Activated naive CD4-positive, alpha-beta T cell treated with anti-CD3 and anti-CD28 coated beads, Interleukin-2, amount 50 U/mL, for 16 hours (primary cell): ENCODE results near the gene KAT2B.
"Not testable (repeated sequence)": the region's sequence is repeated elsewhere in the genome, so short reads cannot be mapped to it uniquely, and the experiment has no call there.

Experiments
- DNase-seq: peaks from one replicate; pipeline ENCODE4 v3.0.0-alpha.2; 2020

KAT2B gene

DNA sequence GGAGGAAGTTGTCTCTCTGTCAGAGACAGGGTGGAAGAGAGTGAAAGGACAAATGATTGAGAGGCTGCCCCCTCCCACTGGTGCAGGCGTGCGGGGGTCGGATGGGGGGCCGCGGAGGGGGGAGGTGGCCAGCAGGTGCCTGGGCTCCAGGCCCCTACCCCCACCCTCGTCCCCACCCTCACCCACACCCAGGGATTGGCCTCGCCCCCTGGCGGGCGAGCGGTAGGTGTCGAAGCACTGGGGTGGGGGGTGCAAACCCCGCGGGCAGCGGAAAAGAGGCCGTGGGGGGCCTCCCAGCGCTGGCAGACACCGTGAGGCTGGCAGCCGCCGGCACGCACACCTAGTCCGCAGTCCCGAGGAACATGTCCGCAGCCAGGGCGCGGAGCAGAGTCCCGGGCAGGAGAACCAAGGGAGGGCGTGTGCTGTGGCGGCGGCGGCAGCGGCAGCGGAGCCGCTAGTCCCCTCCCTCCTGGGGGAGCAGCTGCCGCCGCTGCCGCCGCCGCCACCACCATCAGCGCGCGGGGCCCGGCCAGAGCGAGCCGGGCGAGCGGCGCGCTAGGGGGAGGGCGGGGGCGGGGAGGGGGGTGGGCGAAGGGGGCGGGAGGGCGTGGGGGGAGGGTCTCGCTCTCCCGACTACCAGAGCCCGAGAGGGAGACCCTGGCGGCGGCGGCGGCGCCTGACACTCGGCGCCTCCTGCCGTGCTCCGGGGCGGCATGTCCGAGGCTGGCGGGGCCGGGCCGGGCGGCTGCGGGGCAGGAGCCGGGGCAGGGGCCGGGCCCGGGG is at the start of gene KAT2B:
Gene KAT2B (plus strand): TSS at position 682 of the 783 bp plus-strand sequence. CDS start 32 bp downstream, at position 714.
- DNase-seq = peak; percentile 87

DNA sequence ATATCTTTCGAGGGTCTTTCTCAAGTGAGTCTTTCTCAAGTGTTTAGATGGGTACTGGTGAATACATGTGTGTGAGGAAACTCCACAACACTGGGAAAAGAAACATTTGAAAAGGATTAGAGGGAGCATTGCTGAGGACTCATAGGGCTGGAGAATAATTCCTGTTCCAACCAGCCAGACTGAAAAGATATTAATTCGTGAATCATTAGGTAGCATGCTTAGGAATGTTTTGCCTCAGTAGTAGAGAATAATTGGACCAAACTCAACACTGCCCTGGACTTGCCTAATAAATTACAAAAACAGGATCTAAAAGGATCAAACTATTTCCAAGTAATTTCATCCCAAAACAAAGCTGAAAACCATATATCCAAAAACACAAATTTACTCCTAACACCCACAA is 45.5 kb upstream of the KAT2B start:
- no peak for DNase-seq

DNA sequence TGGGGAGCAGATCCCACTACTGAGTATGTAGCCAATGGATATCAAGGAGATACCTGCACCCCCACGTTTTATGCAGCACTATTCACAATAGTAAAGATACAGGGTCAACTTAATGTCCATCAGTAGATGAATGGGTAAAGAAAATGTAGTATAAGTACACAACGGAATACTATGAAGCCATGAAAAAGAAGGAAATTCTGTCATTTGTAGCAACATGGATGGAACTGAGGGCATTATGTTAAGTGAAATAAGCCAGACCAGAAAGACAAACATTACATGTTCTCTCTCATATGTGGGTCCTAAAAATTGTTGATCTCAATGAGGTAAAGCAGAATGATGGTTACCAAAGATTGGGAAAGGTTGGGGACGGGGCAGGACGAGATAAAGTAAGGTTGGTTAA is 42.7 kb upstream of the KAT2B start:
- DNase-seq = no peak

DNA sequence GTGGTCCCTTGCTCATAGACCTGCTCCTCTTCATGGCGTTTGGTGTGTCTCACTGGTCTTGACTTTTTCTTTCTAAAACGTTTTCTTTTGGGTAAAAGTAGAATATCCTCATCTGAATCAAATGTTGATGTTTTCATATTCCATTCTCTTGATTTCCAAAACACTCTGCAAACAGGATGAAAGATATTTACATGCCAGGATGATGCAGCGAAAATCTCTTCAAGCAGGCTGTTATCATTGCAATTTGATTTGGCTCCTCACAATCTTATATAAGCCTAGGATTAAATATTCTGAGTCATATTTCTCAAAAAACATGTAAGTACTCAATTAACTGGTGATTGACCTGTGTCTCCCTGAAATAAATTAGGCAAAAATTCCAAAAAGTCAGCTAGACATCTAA is 38.3 kb upstream of the KAT2B start:
- DNase-seq = no peak

DNA sequence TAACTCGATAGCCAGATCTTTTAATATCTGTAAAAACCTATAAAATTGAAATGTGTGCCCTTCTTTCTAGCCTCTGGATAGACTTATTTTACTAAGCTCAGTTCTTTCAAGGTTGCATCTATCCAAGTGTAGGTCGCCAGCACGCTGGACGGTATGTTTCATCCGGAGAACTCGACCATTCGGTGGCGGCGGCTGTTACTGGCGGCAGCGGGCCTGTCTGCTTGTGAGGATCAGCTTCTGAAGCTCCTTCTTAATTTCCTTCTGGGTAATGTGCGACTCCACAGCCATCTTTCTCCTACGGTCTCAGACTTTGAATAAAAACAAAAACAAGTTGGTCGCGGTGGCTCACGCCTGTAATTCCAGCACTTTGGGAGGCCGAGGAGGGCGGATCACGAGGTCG is 32.3 kb upstream of the KAT2B start:
- DNase-seq = no peak

DNA sequence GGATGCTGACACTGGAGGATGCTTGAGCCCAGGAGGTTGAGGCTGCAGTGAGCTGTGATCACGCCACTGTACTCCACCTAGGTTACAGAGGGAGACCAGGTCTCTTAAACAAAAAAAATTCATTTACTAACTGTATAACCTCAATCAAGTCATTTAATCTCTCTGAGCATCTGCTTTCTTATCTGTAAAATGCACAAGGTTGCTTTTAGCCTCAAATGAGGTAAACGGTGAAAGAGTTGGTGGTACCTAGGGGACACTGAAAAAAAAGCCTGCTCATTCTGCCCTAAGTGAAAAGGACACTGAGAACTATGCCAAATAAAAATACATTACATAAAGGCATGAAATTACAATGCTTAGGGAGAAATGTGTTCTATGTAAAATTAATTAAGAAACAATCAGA is 31.6 kb upstream of the KAT2B start:
- DNase-seq = no peak

DNA sequence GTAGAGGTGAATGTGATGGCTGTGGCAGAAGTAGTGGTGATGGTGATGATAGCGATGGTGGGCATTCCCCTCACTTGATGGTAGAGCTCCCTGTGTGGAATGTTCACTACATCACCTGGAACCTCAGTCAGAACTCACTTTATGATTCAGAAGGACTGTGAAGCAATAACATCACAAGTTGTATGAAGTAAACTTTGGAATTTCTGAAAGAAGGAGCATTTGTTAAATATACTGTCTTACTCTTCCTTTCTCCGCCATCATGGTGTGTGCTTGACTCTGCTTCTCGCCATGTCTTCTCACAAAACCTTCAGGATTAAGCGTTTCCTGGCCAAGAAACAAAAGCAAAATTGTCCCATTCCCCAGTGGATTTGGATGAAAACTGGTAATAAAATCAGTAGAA is 28.1 kb upstream of the KAT2B start, which contains the start of gene PP2D1:
Gene PP2D1 (minus strand): TSS at position 101 of the 400 bp plus-strand sequence. CDS start 192 bp downstream, outside the sequence.
- DNase-seq = no peak

DNA sequence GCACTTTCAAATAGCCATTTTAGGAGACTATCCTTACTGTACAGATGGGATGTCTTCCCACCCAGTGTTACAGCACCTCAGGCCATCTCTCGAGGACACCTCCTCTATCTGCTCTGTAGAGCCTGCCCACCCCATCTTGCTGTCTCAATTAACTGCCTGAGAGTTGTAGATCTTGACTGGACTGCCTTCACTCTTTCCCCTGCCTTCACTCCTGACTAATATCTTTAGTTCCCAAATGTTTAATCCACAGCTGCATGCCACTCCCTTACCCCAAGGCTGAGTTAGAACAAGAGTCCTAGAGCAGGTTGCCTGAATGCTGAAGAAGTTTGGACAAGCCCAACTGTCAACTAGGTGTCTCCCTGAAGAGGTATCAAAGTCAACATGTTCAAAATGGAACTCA is 26.9 kb upstream of the KAT2B start:
- DNase-seq = no peak

DNA sequence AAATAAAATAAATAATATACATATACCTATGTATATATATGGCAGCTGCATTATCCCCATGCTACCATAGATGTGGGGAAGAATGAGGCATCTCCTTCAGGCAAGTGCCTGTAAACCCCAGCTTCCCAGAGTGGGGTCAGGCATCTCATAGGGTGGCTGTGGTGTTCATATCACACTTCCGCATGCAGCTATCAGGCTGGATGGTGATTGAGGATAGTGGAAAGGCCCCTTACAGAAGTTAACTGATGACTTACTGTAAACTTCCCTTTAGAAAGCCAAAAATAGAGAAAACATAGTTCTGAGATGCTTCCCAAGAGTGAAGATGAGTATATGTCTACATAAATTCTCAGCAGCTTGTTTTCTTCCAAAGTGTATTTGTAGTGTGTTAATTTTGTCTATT is 24.7 kb upstream of the KAT2B start:
- no peak for DNase-seq

DNA sequence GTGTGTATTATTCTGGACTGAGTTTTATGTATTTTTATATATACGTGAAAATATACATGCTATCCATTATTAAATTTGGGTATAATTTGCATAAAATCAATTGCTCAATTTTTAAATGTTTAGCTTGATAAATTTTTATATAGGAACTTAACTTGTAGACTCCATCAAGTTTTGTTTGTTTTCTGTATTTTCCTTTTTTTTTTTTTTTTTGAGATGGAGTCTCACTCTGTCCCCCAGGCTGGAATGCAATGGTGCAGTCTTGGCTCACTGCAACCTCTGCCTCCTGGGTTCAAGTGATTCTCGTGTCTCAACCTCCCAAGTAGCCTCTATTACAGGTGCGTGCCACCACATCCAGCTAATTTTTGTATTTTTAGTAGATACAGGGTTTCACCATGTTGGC is 24.2 kb upstream of the KAT2B start:
- not testable (repeated sequence) for DNase-seq

DNA sequence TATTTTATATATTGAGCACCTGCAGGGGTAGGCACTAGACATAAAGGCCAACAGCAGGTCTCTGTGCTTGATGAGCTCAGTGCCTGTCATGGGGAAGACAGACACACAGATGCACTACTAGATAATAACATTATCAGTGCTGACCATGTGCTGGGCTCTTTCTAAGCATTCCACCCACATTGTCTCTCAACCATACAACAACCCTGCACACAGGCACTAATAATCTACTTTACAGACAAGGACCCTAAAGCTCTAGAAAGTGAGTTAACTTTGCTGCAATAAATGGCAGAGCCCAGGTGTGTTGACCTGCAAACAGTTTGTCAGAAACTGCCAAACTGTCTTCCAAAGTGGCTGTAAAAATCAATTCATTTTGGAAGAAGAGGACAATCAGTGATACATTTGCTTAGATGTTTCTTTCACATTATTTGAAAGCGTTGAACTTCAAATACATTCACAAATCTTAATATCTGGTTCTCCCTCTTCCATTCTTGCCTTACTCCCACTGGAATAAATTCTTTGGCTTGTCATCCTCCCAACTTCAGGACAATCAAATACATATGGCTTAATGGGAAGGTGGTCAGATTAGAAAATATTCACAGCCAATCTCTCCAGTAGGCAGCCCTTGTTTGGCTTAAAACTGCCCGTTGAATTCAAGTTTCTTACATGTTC is 17.2 kb upstream of the KAT2B start:
- DNase-seq = no peak

DNA sequence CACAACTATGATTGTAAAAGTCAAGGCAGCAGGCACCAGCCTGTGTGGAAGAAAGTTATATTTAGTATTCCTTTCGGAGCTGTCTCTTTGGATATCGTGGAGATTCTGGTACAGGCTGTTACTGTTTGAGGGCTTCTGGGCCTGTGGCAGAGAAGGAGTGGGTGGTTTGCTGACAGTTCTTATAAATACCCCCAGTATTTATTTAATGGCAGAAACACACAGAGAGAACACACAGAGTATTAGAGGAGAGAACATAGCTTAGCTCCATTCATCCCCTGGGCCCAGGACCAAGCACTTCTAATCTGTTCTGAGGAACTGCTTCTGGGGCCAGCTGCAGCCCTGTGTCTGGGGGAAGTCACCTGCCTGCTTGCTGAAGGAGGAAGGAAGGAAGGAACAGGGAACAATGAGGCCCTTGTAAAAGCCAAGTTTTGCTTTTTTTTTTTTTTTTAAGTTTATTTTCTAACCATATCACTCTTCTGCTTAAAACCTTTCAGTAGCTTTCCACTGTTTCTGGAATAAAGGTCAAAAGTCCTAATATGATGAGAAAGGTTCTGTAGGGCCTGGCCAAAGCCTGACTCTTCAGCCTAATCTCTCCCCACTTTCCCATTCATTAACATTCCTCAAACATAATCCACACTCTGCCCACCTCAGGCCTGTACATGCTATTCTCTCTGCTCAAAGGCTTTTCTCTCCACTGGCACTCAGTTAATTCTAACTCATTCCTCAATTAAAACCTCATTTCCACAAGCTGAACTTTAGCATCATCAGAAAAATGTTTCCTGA is 16.4 kb upstream of the KAT2B start:
- DNase-seq = no peak

DNA sequence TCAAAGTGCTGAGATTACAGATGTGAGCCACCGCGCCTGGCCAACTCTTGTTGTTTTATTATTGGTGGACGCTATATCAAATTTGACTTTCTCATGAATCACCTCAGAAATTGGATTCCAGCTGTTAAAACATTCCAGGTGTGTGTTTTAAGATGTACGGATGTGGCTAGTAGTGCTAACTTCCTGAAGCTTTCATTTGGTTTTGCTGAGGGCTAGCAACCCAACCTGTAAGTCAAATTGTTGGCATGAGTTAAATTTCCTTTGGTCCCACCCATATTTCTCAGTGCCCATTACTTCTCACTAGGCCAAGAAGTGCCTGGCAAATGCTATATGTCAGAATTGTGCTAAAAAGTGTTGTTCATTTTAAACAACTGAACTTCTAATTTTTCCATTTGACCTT is 13.1 kb upstream of the KAT2B start:
- no peak for DNase-seq

DNA sequence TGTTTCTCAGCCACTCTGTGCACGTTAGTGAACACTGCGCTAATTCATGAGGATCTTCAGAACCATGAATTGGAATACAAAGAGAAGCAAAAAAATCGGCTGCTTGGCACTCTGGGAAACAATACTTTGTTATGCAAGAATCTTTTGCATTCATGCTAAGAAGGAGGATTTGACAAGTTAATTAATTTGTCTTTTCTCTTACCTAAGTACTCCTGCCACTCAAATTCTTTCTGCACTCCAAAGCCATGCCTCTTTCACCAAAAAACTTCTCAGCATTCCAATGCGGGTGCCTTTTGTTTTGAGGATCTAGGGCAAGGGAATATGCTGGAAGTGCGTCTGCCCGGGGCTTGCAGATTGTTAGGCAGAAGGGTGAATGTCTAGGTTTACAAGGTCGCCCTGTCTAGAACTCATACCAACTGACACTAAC is 11.3 kb upstream of the KAT2B start:
- no peak for DNase-seq

DNA sequence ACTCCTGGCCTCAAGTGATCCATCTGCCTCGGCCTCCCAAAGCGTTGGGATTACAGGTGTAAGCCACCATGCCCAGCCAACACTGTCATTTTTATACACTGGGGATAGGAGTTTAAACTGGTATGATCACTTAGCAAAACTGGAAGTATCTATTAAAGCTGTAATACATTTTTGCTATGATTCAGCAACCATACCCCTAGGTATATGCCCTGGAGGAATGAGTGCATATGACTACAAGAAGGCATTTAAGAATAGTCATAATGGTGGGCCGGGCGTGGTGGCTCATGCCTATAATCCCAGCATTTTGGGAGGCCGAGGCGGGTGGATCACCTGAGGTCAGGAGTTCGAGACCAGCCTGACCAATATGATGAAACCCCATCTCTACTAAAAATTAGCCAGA is 8.3 kb upstream of the KAT2B start:
- not testable (repeated sequence) for DNase-seq

DNA sequence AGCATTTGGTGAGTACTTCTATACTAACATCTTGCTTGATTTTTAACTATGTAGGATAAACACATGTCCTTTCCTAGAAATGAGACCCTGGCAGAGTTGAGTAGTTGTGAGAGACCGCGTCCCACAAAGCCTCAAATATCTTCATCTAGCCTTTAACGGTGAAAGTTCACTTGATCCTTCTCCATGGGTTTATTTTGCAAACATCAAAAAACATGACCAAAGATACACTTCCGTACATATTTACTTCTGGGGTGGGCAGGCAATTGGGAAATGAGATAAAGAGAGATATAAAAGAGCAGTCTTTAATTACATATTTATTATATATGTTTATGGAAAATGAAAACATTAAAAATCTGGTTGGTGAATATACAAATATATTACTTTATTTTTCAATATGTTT is 5.2 kb upstream of the KAT2B start:
- DNase-seq = no peak

DNA sequence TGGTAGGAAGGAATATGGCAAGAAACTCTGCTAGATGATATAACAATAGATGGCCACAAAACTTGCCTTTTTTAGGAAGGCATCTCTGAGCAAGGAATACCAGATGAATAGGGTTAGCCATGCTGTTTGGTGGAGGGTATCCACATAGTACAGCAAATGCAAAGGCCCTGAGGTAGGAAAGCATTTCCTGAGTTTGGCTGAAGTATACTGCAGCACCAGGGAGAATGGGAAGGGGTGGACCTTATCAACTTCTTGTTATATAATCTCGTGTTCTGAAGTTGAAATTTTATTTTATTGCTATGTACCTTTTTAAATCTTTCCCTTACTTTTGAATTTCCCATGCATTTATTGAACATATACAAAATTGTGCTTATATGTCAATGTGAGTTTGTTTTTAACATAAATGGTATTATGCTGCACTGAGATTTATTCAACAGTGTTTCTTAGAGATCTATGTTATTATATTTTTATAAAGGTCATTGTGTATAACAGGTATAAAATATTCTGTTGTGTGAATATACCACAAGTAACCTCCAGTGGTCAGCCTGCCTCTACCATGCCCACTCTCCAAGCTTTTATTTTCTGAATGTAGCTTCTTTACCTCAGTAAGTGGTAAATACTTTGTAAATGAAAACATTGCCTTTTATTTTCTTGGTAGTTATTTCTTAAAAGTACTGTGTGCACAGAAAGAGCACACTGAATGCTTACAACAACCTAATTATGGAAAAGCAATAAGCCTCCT is 2.8 kb upstream of the KAT2B start:
- DNase-seq = no peak

DNA sequence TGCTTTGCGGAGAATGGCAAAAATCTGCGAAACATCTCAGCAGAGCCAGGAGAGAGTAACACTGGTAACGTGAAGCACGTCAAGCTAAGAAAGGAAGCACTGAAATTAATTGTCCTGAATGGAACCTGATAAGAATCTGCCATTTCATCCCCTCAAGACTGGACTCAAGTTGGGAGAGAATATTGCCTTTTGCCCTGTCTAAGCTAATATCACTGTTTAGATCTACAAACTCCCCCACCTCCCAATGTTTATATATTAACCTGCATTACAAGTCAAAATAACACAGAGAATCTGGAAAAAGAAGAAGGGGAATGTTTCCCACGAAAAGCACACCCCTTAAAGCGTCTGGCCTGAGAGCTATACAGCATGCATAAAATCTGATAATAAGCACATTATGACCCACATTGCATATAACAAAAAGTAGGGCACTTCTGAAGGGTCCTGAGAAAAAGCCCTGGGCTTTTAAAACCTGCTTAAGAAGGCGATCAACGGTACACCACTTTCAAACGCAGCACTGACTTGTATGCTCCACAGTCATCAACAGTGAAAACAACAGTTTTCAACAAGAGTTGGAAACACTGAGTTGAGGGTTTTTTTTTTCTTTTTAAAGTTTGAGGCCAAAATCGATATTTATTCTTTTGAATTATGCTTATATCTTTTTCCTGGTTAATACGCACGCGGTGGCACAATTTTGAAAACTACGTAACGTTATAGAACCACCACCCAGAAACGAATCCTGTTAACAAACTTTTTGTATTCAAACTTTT is 1.4 kb upstream of the KAT2B start:
- DNase-seq = no peak

DNA sequence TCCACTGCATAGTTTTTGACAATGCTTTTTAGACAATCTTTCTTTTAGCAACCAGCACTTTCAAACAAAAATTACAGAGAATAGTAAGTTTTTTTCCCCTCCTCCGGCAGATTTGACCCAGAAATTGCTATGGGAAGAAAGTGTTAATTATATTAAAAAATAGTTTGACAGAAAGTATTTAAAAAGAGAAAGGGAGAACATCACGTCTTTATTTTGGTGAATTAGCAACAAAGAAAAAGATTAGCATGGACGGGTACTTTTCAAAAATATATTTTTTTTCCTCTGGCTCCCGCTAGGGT is 831 bp upstream of the KAT2B start:
- DNase-seq = no peak

DNA sequence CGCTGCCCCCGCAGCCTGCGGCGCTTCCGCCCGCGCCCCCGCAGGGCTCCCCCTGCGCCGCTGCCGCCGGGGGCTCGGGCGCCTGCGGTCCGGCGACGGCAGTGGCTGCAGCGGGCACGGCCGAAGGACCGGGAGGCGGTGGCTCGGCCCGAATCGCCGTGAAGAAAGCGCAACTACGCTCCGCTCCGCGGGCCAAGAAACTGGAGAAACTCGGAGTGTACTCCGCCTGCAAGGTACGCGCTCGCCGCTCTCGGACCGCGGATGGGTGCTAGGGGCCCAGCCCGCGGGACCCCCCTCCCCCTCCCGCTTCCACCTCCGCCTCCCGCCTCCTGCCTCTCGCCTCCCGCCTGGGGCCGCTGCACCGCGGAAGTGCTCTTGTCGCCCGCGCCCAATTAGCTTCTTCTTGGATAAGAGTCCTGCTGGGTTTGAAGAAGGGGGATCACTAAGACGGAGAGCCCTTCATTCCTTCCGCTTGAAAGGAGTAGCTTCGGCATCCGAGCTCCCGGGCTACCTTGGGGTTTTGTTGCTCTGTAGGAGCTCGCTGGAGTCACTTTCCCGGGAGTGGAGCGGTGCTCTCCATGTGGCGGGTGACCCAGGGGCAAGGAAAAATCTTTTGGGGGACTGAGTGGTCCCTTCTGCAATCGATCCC is 426 bp downstream of the KAT2B start:
- DNase-seq = peak; percentile 59

DNA sequence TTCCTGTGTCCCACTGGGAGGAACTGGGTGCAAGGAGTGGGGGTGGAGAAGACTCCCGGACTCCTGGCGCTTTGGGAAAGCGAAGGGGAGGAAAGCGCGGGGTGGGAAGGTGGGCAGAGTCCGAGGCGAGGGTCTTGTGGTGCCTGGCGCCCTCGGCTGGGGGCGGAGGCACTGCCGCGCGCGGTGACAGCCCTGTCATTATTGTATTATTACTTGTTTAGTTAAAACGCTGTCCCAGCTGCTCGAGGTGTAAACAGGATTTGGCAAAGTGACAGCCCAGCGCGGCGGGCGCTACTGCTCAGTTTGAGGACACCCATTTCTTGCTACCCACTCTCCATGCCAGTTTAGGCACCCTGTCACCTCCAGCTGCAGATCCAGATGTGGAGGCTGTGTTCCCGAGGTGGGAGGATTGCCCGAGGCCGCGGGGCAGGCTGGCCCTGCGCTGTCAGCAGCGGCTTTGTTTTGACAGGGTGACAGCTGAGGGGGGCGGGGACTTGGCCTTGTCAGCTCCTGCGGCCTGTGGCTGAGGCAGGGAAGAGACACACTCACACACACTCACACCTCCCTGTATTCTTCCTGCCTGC is 1.0 kb downstream of the KAT2B start:
- peak; percentile 73 for DNase-seq
